ENCODE data around the gene CCNJL. TPM values are rescaled to one million over a fixed set of nuclear protein-coding genes. Genes with fewer than 3 reads are reported as not detected.
"Not testable (repeated sequence)": the region's sequence is repeated elsewhere in the genome, so short reads cannot be mapped to it uniquely, and the experiment has no call there.

The CCNJL gene
- total RNA-seq, 4 donors from 2014 or later = under 0.01 to 5.8 (median 2.6) TPM; not detected in 1

DNA sequence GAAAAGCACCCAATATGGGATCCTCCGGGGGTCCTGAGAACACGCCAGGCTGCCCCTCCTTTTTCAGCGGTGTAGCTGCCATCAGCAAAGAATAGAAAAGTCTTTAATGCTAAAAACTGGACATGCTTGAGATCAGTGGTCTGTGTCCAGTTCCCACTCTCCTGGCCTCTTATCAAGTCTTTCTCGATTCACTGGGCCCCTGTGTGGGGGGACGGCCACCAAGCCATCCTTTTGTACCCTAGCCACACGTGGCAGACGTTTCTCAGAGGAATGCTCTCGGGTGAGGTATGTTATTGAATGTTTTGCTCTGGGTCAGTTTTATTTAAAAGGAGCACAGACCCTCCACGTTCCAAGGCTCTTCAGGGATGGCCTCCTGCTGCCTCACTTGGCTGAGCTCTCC is 59.4 kb downstream of the CCNJL start:
- Histone ChIP-seq H3K9me3 (no peaks in the 10 kb centered on the region), H3K27ac (no peak overlapping the region), H3K27me3 (no peaks in the 10 kb centered on the region), H3K4me1 (no peaks in the 10 kb centered on the region), H3K36me3 (no peaks in the 10 kb centered on the region), H3K4me3 (no peak overlapping the region)
- intact Hi-C loops (cut with DNase I; ENCODE audit: low total_unique reads) = no loop called here
- DNase-seq = no peak
- TF ChIP-seq, protein P1, sequence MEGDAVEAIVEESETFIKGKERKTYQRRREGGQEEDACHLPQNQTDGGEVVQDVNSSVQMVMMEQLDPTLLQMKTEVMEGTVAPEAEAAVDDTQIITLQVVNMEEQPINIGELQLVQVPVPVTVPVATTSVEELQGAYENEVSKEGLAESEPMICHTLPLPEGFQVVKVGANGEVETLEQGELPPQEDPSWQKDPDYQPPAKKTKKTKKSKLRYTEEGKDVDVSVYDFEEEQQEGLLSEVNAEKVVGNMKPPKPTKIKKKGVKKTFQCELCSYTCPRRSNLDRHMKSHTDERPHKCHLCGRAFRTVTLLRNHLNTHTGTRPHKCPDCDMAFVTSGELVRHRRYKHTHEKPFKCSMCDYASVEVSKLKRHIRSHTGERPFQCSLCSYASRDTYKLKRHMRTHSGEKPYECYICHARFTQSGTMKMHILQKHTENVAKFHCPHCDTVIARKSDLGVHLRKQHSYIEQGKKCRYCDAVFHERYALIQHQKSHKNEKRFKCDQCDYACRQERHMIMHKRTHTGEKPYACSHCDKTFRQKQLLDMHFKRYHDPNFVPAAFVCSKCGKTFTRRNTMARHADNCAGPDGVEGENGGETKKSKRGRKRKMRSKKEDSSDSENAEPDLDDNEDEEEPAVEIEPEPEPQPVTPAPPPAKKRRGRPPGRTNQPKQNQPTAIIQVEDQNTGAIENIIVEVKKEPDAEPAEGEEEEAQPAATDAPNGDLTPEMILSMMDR (IDR thresholded peaks at IDR 0.05) = no peak
- TF ChIP-seq POLR2A (IDR thresholded peaks at IDR 0.05) = no peak

DNA sequence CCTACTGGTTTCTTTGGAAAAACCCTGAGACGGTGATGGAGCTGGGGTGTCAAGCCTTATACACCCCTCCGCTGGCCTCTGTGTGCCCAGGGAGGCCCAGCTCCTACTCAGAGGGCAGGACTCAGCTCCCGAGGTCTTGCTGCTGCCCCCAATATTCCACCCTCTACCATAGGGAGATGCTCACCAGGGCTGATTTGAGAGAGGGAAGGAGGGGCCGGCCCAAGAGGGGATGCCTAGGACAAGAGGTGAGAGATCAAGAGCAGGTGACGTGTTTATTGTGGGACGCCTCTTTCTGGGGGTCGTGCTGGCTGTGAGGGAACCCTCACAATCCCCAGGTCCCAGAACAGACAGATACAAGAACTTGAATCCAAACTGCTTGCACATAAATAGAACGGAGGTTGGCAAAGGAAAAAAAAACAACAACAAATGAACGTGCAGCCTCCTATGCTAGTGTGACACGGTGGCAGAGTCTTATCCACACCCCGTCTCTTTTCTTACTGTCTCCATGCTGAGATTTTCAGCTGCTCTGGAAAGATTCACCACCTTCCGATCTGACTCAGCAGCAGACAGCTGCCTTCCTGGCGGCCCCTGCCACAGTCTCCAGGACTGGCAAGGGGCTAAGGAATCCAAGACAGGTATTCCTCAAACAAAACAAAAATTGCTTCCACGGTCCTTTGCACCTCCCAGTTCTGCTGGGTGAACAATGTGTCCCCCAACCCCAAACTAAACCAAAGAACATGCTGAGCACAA is 60.8 kb downstream of the CCNJL start:
- intact Hi-C loops (cut with DNase I; ENCODE audit: low total_unique reads) = no loop called here
- no peaks in the 10 kb centered on the region for H3K36me3 ChIP-seq
- H3K27ac ChIP-seq = no peak overlapping the region
- no peak for DNase-seq
- H3K4me1 ChIP-seq = no peaks in the 10 kb centered on the region
- H3K27me3 ChIP-seq = no peaks in the 10 kb centered on the region
- TF ChIP-seq, protein P1 (IDR thresholded peaks at IDR 0.05) = no peak
- TF ChIP-seq POLR2A (IDR thresholded peaks at IDR 0.05) = no peak
- H3K9me3 ChIP-seq = no peaks in the 10 kb centered on the region
- no peak overlapping the region for H3K4me3 ChIP-seq

DNA sequence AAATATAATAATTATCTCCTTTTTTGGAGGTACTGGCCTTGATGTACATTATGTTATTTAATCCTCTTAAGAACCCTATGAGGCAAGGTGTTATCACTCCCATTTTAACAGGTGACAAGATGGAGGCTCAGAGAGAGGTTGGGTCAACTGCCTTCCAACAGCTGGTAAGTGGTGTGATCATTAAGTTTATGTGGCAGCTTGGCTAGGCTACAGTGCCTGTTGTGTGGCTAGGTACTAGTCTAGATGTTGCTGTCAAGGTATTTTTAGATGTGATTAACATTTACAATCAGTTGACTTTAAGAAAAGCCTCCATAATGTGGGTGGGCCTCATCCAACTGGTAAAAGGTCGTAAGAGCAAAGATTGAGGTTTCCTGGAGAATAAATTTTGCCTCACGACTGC is 61.5 kb downstream of the CCNJL start:
- no peak overlapping the region for H3K27ac ChIP-seq
- H3K4me3 ChIP-seq = no peak overlapping the region
- H3K9me3 ChIP-seq = no peaks in the 10 kb centered on the region
- no peak for DNase-seq
- H3K36me3 ChIP-seq = no peaks in the 10 kb centered on the region
- H3K27me3 ChIP-seq = no peaks in the 10 kb centered on the region
- no peaks in the 10 kb centered on the region for H3K4me1 ChIP-seq
- TF ChIP-seq POLR2A (IDR thresholded peaks at IDR 0.05) = no peak
- TF ChIP-seq, protein P1 (IDR thresholded peaks at IDR 0.05) = no peak
- intact Hi-C loops (cut with DNase I; ENCODE audit: low total_unique reads) = no loop called here

DNA sequence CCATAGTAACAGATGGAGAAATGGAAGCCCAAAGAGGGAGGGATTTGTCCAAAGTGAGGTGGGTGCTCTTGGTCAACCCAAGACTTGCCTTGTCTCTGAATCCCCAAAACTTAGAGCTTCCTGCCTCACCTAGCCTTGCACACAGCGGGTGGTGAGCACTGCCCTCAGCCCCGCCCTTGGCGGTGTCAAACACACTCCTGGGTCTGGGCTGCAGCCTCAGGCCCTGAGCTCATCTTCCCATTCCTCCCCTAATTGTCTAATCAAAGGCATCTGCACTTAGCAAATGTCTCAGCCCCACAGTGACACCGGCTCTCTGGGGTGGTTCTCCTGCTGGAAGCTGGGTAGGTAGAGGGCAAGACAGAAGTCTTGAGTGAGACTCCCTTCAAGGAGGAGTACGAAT is 62.1 kb downstream of the CCNJL start:
- Histone ChIP-seq H3K9me3 (no peaks in the 10 kb centered on the region), H3K27ac (no peak overlapping the region), H3K4me3 (no peak overlapping the region), H3K27me3 (no peaks in the 10 kb centered on the region), H3K4me1 (no peaks in the 10 kb centered on the region), H3K36me3 (no peaks in the 10 kb centered on the region)
- DNase-seq = no peak
- intact Hi-C loops (cut with DNase I; ENCODE audit: low total_unique reads) = no loop called here
- TF ChIP-seq POLR2A (IDR thresholded peaks at IDR 0.05) = no peak
- TF ChIP-seq, protein P1 (IDR thresholded peaks at IDR 0.05) = no peak

DNA sequence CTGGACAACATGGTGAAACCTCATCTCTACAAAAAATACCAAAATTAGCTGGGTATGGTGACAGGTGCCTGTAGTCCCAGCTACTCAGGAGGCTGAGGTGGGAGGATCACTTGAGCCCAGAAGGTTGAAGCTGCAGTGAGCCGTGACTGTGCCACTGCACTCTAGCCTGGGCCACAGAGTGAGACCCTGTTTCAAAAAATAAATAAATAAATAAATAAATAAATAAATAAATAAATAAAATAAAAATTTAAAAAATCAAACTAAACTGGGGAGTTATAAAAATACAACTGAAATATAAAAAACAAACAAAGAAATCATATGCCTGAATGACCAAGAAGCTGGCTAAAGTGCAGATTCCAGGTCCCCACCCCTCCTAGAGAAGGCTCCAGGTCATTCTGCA is 62.8 kb downstream of the CCNJL start:
- H3K27ac ChIP-seq; H3K4me1 ChIP-seq; DNase-seq; H3K4me3 ChIP-seq; H3K9me3 ChIP-seq; H3K27me3 ChIP-seq; H3K36me3 ChIP-seq; intact Hi-C loops (cut with DNase I; ENCODE audit: low total_unique reads): not testable (repeated sequence)

All from uterus (tissue), 4 donors.